ENCODE data around the gene SFXN2. TPM values are rescaled to one million over a fixed set of nuclear protein-coding genes. Genes with fewer than 3 reads are reported as not detected.

SFXN2 gene
- total RNA-seq, 4 donors from 2014 or later = 7.2 to 26.4 (median 11.3) TPM

GRCh38 chr10:102710609-102711008 lies 3.8 kb upstream of the SFXN2 start:
- no peaks in the 10 kb centered on the region for H3K9me3 ChIP-seq
- no peaks in the 10 kb centered on the region for H3K27me3 ChIP-seq
- no peak for DNase-seq (ENCODE audit: low spot score in 2 of 2)
- peaks cover 0 to 61% (median 10%) of the 10 kb centered on the region in 4 donors for H3K4me1 ChIP-seq
- TF ChIP-seq EP300 (IDR thresholded peaks at IDR 0.05) = no peak
- peak overlapping the region in 2 of 4 donors; percentile 41 to 56 for H3K27ac ChIP-seq
- no peaks in the 10 kb centered on the region for H3K36me3 ChIP-seq
- H3K4me3 ChIP-seq = no peak overlapping the region
- 35 to 42% methylated on average over 4 of the region's 4 CpGs for WGBS, 2 donors

- Histone ChIP-seq H3K27ac (peak overlapping the region in 3 of 4 donors; percentile 92 to 98 (median 94)), H3K9me3 (no peaks in the 10 kb centered on the region), H3K27me3 (no peaks in the 10 kb centered on the region), H3K4me3 (no peak overlapping the region), H3K36me3 (no peaks in the 10 kb centered on the region), H3K4me1 (peaks cover 0 to 56% (median 6%) of the 10 kb centered on the region in 4 donors)
- TF ChIP-seq CTCF (IDR thresholded peaks at IDR 0.05) (no peak), POLR2A (IDR thresholded peaks at IDR 0.05) (no peak), EP300 (IDR thresholded peaks at IDR 0.05) (no peak)
- 67 to 72% methylated on average over 4 of the region's 4 CpGs for WGBS, 2 donors
- DNase-seq (ENCODE audit: low spot score in 2 of 2) = no peak
Measured at GRCh38 chr10:102712089-102712488, 2.3 kb upstream of the SFXN2 start.

- no peak for TF ChIP-seq CTCF (IDR thresholded peaks at IDR 0.05)
- no peak for TF ChIP-seq EP300 (IDR thresholded peaks at IDR 0.05)
- no peak for TF ChIP-seq POLR2A (IDR thresholded peaks at IDR 0.05)
- 4% methylated on average over 8 of the region's 8 CpGs for WGBS, 2 donors
- H3K27ac ChIP-seq = peak overlapping the region in 3 of 4 donors; percentile 92 to 98 (median 94)
Measured at GRCh38 chr10:102712843-102713538, 1.4 kb upstream of the SFXN2 start.

GRCh38 chr10:102713539-102713813 lies 960 bp upstream of the SFXN2 start:
- Histone ChIP-seq H3K4me3 (peak overlapping the region; percentile 83 to 95 (median 89)), H3K36me3 (peaks cover 0 to 6% (median 0%) of the 10 kb centered on the region in 3 donors), H3K27me3 (no peaks in the 10 kb centered on the region), H3K9me3 (no peaks in the 10 kb centered on the region), H3K27ac (peak overlapping the region; percentile 84 to 98 (median 93)), H3K4me1 (peaks cover 0 to 50% (median 6%) of the 10 kb centered on the region in 4 donors)
- WGBS, 2 donors = 2% methylated on average over 13 of the region's 13 CpGs
- no peak for TF ChIP-seq POLR2A (IDR thresholded peaks at IDR 0.05)
- no peak for TF ChIP-seq CTCF (IDR thresholded peaks at IDR 0.05)
- no peak for TF ChIP-seq EP300 (IDR thresholded peaks at IDR 0.05)
- no peak for DNase-seq (ENCODE audit: low spot score in 2 of 2)

More at GRCh38 chr10:102712843-102713538, 1.4 kb upstream of the SFXN2 start:
- Histone ChIP-seq H3K4me3 (peak overlapping the region; percentile 83 to 95 (median 89)), H3K27me3 (no peaks in the 10 kb centered on the region), H3K36me3 (peaks cover 0 to 6% (median 0%) of the 10 kb centered on the region in 3 donors), H3K4me1 (peaks cover 0 to 50% (median 6%) of the 10 kb centered on the region in 4 donors), H3K9me3 (no peaks in the 10 kb centered on the region)
- DNase-seq (ENCODE audit: low spot score in 2 of 2) = no peak

GRCh38 chr10:102713814-102714620 lies 419 bp upstream of the SFXN2 start, which contains the start of gene ARL3:
Gene ARL3 (minus strand): TSS chr10:102714397. CDS start chr10:102714275, 122 bp downstream.
- Histone ChIP-seq H3K27me3 (no peaks in the 10 kb centered on the region), H3K4me1 (peaks cover 0 to 50% (median 6%) of the 10 kb centered on the region in 4 donors), H3K9me3 (no peaks in the 10 kb centered on the region), H3K4me3 (peak within 1 kb of the TSS; percentile 83 to 95 (median 89)), H3K27ac (peak within 1 kb of the TSS; percentile 84 to 98 (median 93)), H3K36me3 (peaks cover 0 to 6% (median 0%) of the 10 kb centered on the region in 3 donors)
- WGBS, 2 donors = 0% methylated on average over 35 to 50 of the region's 62 CpGs
- DNase-seq (ENCODE audit: low spot score in 2 of 2) = peak; percentile 89 to 94
- peak; percentile 93 to 98 for TF ChIP-seq EP300 (IDR thresholded peaks at IDR 0.05)
- peak in 3 of 5 experiments; percentile 40 to 74 (median 69) for TF ChIP-seq CTCF (IDR thresholded peaks at IDR 0.05)
- peak; percentile 75 to 84 for TF ChIP-seq POLR2A (IDR thresholded peaks at IDR 0.05)

Measured in tibial nerve (tissue), 4 donors.